NCI-H82 treated with DMSO at 0.1 percent for 48 hours (cell line): ENCODE data around the gene PAQR8.

Source experiments
- DNase-seq: peaks from one replicate; lab custom pipeline; 2025; ENCODE audit not compliant: unreplicated experiment; lab: John Stamatoyannopoulos, UW

The PAQR8 gene

GRCh38 chr6:52347818-52348217 is 14.1 kb upstream of the PAQR8 start:
- DNase-seq: no peak

GRCh38 chr6:52351879-52352238 is 10.1 kb upstream of the PAQR8 start:
- no peak for DNase-seq

GRCh38 chr6:52352239-52353018 is 9.5 kb upstream of the PAQR8 start:
- DNase-seq: no peak

- no peak for DNase-seq
These were observed 5.9 kb upstream of the PAQR8 start for GRCh38 chr6:52356017-52356416.

- no peak for DNase-seq
These were observed 2.5 kb upstream of the PAQR8 start for GRCh38 chr6:52359403-52359802.

GRCh38 chr6:52360028-52360427 is 1.9 kb upstream of the PAQR8 start:
- DNase-seq: no peak

GRCh38 chr6:52360601-52361413 is 1.1 kb upstream of the PAQR8 start:
- DNase-seq: no peak

- no peak for DNase-seq
These were observed 472 bp upstream of the PAQR8 start for GRCh38 chr6:52361414-52361944.

- no peak for DNase-seq
These were observed 684 bp downstream of the PAQR8 start for GRCh38 chr6:52362443-52363227.

- DNase-seq: no peak
These were observed 1.4 kb downstream of the PAQR8 start for GRCh38 chr6:52363228-52363867.

- no peak for DNase-seq
These were observed 2.7 kb downstream of the PAQR8 start for GRCh38 chr6:52364480-52365166.

GRCh38 chr6:52365317-52365716 is 3.4 kb downstream of the PAQR8 start:
- DNase-seq: no peak

GRCh38 chr6:52365866-52366540 is 4.1 kb downstream of the PAQR8 start:
- no peak for DNase-seq

- DNase-seq: no peak
These were observed 6.1 kb downstream of the PAQR8 start for GRCh38 chr6:52368002-52368401.

GRCh38 chr6:52369234-52369633 is 7.3 kb downstream of the PAQR8 start:
- DNase-seq: no peak

GRCh38 chr6:52371656-52372191 is 9.8 kb downstream of the PAQR8 start:
- DNase-seq: no peak

- no peak for DNase-seq
These were observed 11.3 kb downstream of the PAQR8 start for GRCh38 chr6:52373151-52373690.

- no peak for DNase-seq
These were observed 12.3 kb downstream of the PAQR8 start for GRCh38 chr6:52374247-52374646.
